Lung (tissue), 12 donors: ENCODE measurements around the gene GTPBP4. TPM values are rescaled to one million over a fixed set of nuclear protein-coding genes. Genes with fewer than 3 reads are reported as not detected.

ENCODE experiments used
- ATAC-seq: fragments of 200-7000 bp; cut with Tn5 transposase; one replicate; pipeline ENCODE4 v1.9.1; 2020; ENCODE audit warnings: moderate number of reproducible peaks; ENCODE audit not compliant: insufficient read depth, low FRiP score
- DNase-seq, 3 donors: peaks; one replicate each; pipeline ENCODE4 v3.0.0-alpha.2; 2013 to 2017
- H3K27ac ChIP-seq, 2 donors: one replicate each; pipeline ENCODE4 v1.5.1; 2013; ENCODE audit warnings: mild to moderate bottlenecking in 2 of 2, moderate library complexity in 2 of 2, control low read depth in 1 of 2, inconsistent platforms in 1 of 2, low read depth in 1 of 2, low read length in 1 of 2
- H3K27me3 ChIP-seq, 3 donors: one replicate each; pipeline ENCODE4 v1.5.1; 2013; ENCODE audit warnings: low read length in 2 of 3; ENCODE audit not compliant: control insufficient read depth in 3 of 3, insufficient read depth in 3 of 3
- H3K36me3 ChIP-seq, 4 donors: one replicate each; pipeline ENCODE4 v1.5.1; 2013; ENCODE audit warnings: low read length in 4 of 4, mild to moderate bottlenecking in 1 of 4, moderate library complexity in 1 of 4; ENCODE audit not compliant: control insufficient read depth in 4 of 4, insufficient read depth in 4 of 4
- H3K4me1 ChIP-seq, 5 donors: one replicate each; pipeline ENCODE4 v1.5.1; 2013; ENCODE audit warnings: low read length in 5 of 5, mild to moderate bottlenecking in 2 of 5, moderate library complexity in 1 of 5; ENCODE audit not compliant: control insufficient read depth in 5 of 5, insufficient read depth in 5 of 5
- H3K4me3 ChIP-seq: one replicate; pipeline ENCODE4 v1.5.1; 2013; ENCODE audit warnings: mild to moderate bottlenecking, control low read depth, moderate library complexity
- H3K9ac ChIP-seq, 2 donors: one replicate each; pipeline ENCODE4 v1.5.1; 2013; ENCODE audit warnings: low read length in 2 of 2, control low read depth in 1 of 2; ENCODE audit not compliant: insufficient read depth in 1 of 2
- H3K9me3 ChIP-seq, 4 donors: one replicate each; pipeline ENCODE4 v1.5.1; 2013; ENCODE audit warnings: low read length in 3 of 4, mild to moderate bottlenecking in 1 of 4, moderate library complexity in 1 of 4; ENCODE audit not compliant: control insufficient read depth in 4 of 4, insufficient read depth in 3 of 4
- WGBS, 2 donors: extraction: QIAGEN DNeasy Blood & Tissue Kit; methylation state at CpG; one replicate each; pipeline ENCODE4 v1.1.7; 2013; 5-methylcytosine and 5-hydroxymethylcytosine counted together
- polyA plus RNA-seq, 2 donors: library from polyadenylated mRNA; stranded (reverse); fragments of 200-250 nt; gene quantifications; one replicate each; pipeline ENCODE4 v1.2.1, GENCODE V29; 2013
- total RNA-seq, 2 donors: library from RNA; depleted of rRNA in 1 of 2; stranded (reverse); fragments of >200 nt in 1 of 2; gene quantifications; one replicate each; pipeline ENCODE4 v1.2.1, GENCODE V29; 2014 to 2021
- TF ChIP-seq, protein P1 (sequence below): IDR thresholded peaks from 2 replicates; pipeline ENCODE4 v1.5.1; 2012; ENCODE audit warnings: mild to moderate bottlenecking; ENCODE audit errors: control extremely low read depth, extremely low read depth
- donor health status: control.
- donor health status: control.
- donor health status: Bipolar disorder and iron deficiency.
- donor health status: healthy.
- donor health status: DM: yes; HTN: yes; CAD: no.

Gene GTPBP4
- total and polyA plus RNA-seq, 4 donors, result 17.6 to 43.6 (median 39.1) TPM

DNA sequence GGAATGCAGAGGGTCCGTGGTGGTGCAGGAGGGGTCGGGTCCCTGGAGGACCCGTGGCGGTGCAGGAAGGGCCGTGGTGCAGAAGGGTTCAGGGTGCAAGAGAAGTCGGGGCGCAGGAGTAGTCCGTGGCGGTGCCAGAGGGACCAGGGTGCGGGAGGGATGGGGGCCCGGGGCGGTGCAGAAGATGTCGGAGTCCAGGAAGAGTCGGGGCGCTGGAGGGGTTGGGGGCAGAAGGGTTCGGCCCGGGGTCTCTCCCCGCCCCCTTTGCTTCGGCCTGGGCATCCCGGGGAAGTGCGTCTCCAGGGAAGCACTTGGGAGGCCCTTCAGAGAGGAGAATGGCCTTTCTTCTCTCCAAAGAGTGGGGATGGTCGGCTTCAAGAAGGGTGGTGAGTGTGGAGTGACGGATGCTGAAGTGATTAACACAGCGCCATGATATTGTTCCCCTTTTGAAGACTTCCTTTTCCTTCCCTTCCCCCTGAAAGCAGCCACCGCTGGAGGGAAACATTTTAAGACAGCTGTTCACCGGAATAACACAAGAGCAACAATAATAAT is 68.9 kb downstream of the GTPBP4 start:
- Histone ChIP-seq H3K9me3 (no peaks in the 10 kb centered on the region), H3K4me1 (peaks cover 7 to 30% (median 17%) of the 10 kb centered on the region in 5 donors), H3K27me3 (no peaks in the 10 kb centered on the region), H3K4me3 (peak overlapping the region; percentile 100), H3K27ac (peak overlapping the region; percentile 97 to 100), H3K36me3 (peaks cover 0 to 16% (median 9%) of the 10 kb centered on the region in 4 donors), H3K9ac (peak overlapping the region; percentile 11 to 28)
- ATAC-seq, result peak; percentile 4
- peak; percentile 16 to 30 (median 28) for DNase-seq
- WGBS, 2 donors, result 0 to 1% methylated on average over 26 of the region's 26 CpGs
- TF ChIP-seq, protein P1, sequence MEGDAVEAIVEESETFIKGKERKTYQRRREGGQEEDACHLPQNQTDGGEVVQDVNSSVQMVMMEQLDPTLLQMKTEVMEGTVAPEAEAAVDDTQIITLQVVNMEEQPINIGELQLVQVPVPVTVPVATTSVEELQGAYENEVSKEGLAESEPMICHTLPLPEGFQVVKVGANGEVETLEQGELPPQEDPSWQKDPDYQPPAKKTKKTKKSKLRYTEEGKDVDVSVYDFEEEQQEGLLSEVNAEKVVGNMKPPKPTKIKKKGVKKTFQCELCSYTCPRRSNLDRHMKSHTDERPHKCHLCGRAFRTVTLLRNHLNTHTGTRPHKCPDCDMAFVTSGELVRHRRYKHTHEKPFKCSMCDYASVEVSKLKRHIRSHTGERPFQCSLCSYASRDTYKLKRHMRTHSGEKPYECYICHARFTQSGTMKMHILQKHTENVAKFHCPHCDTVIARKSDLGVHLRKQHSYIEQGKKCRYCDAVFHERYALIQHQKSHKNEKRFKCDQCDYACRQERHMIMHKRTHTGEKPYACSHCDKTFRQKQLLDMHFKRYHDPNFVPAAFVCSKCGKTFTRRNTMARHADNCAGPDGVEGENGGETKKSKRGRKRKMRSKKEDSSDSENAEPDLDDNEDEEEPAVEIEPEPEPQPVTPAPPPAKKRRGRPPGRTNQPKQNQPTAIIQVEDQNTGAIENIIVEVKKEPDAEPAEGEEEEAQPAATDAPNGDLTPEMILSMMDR, result no peak

GRCh38 chr10:1058017-1058416 is 69.8 kb downstream of the GTPBP4 start:
- no peak overlapping the region for H3K9ac ChIP-seq
- no peaks in the 10 kb centered on the region for H3K9me3 ChIP-seq
- H3K4me3 ChIP-seq, result no peak overlapping the region
- H3K27me3 ChIP-seq, result no peaks in the 10 kb centered on the region
- DNase-seq (no peak), ATAC-seq (no peak)
- H3K27ac ChIP-seq, result peak overlapping the region in 1 of 2 donors; percentile 100
- WGBS, 2 donors, result 57 to 71% methylated on average over 7 of the region's 7 CpGs
- peaks cover 0 to 13% (median 7%) of the 10 kb centered on the region in 4 donors for H3K36me3 ChIP-seq
- TF ChIP-seq, protein P1, result no peak
- peaks cover 7 to 32% (median 17%) of the 10 kb centered on the region in 5 donors for H3K4me1 ChIP-seq

DNA sequence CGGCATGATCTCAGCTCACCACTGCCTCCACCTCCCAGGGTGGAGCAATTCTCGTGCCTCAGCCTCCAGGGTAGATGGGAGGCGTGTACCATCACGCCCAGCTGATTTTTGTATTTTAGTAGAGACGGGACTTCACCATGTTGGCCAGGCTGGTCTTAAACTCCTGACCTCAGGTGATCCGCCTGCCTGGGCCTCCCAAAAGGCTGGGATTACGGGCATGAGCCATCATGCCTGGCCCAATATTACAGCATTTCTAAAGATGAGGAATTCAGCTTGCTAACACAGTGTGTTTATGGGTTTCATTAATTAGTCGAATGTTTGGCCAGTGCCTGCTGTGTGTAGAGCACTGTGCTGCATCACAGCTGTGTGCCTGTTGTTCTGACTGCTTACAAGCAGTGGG is 71.7 kb downstream of the GTPBP4 start:
- ATAC-seq (no peak), DNase-seq (no peak)
- TF ChIP-seq, protein P1, result no peak
- H3K9ac ChIP-seq, result no peak overlapping the region
- no peaks in the 10 kb centered on the region for H3K27me3 ChIP-seq
- no peak overlapping the region for H3K4me3 ChIP-seq
- no peak overlapping the region for H3K27ac ChIP-seq
- no peaks in the 10 kb centered on the region for H3K9me3 ChIP-seq
- H3K36me3 ChIP-seq, result peaks cover 0 to 4% (median 2%) of the 10 kb centered on the region in 4 donors
- WGBS, 2 donors, result 91 to 96% methylated on average over 8 of the region's 8 CpGs
- H3K4me1 ChIP-seq, result peaks cover 5 to 27% (median 9%) of the 10 kb centered on the region in 5 donors
